HEK293T (cell line): Measurements from ENCODE around the gene ABHD11.

Experiments used
- ARNT ChIP-seq: fragments of 450-650 bp; IDR thresholded peaks from 2 replicates; pipeline ENCODE4 v1.6.1; 2017; ENCODE audit warnings: mild to moderate bottlenecking
- BHLHE40 ChIP-seq: fragments of 450-650 bp; IDR thresholded peaks from 2 replicates; pipeline ENCODE4 v1.6.1; 2016; ENCODE audit warnings: mild to moderate bottlenecking, moderate library complexity, borderline replicate concordance
- CTBP1 ChIP-seq: fragments of 450-650 bp; IDR thresholded peaks from 2 replicates; pipeline ENCODE4 v1.6.1; 2016; ENCODE audit warnings: borderline replicate concordance
- ELF4 ChIP-seq: fragments of 450-650 bp; IDR thresholded peaks from 2 replicates; pipeline ENCODE4 v1.6.1; 2017; ENCODE audit warnings: antibody characterized with exemption
- LEF1 ChIP-seq: fragments of 450-650 bp; IDR thresholded peaks from 2 replicates; pipeline ENCODE4 v1.6.1; 2017; ENCODE audit warnings: mild to moderate bottlenecking, borderline replicate concordance
- NFRKB ChIP-seq: fragments of 450-650 bp; IDR thresholded peaks from 2 replicates; pipeline ENCODE4 v1.6.1; 2016; ENCODE audit warnings: mild to moderate bottlenecking, moderate library complexity

DNA sequence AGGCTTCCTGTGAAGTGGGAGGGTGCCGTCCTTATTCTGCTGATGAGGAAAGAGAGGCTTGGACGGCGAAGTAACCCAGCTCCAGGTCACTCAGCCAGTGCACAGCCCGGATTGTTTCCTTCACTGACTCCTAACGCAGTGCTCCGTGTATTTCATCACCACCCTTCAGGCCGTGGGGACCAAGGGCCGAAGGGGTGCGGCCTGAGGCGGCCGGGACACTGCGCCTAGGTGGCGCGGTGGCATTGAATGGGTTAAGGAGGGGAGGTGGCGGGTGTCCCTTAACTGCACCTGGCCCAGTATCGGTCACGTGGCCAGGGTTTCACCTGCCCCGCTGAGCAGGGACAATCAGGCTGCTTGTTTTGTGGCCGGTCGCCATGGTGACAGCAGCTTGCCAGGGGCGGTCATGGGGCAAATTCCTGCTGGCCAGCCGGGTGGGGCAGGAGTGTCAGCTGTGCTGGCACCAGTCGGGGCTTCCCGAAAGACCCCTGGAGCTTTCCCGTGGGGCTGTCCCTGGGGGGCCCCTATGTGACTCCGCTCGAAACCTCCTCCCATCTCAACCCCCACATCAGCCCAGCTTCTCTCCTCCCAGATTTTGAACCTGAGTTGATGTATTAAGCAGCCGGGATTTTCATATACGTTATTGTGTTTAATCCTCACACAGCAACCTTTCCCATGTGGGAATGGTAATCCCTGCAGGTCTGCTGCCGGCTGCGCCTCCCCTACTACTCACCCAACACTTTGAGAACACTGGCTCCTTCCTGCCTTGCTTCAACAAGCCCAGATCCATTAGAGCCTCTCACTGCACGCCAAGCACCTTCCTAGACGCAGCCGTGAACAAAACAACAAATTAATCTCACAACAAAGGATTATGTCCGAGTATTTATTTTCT, 4.4 kb upstream of the ABHD11 start:
- TF ChIP-seq LEF1 (no peak), CTBP1 (no peak), NFRKB (no peak), ARNT (no peak), BHLHE40 (no peak), ELF4 (no peak)
